Testis (tissue), 5 donors: ENCODE results near the gene TEX13C. TPM values are rescaled to one million over a fixed set of nuclear protein-coding genes. Genes with fewer than 3 reads are reported as not detected.

Experiments
- DNase-seq: peaks from one replicate; pipeline ENCODE4 v3.0.0-alpha.2; 2019
- H3K27ac ChIP-seq, 2 donors: fragments of 200-600 bp; sonication (generic); one replicate each; pipeline ENCODE4 v1.5.1; 2019
- H3K27me3 ChIP-seq: fragments of 200-600 bp; sonication (generic); one replicate; pipeline ENCODE4 v1.5.1; 2019
- H3K36me3 ChIP-seq: fragments of 200-600 bp; sonication (generic); one replicate; pipeline ENCODE4 v1.5.1; 2017; ENCODE audit warnings: low read depth; ENCODE audit errors: missing control alignments
- H3K4me1 ChIP-seq: fragments of 200-600 bp; sonication (generic); one replicate; pipeline ENCODE4 v1.5.1; 2019
- H3K4me3 ChIP-seq, 2 donors: fragments of 200-600 bp; sonication (generic); one replicate each; pipeline ENCODE4 v1.5.1; 2017 to 2019
- H3K9me3 ChIP-seq: fragments of 200-600 bp; sonication (generic); one replicate; pipeline ENCODE4 v1.5.1; 2017
- POLR2A ChIP-seq: fragments of 450-650 bp; IDR thresholded peaks from one replicate; pipeline ENCODE4 v1.6.1; 2017; ENCODE audit warnings: antibody characterized with exemption, mild to moderate bottlenecking, moderate library complexity
- WGBS, 2 donors: methylation state at CpG; one replicate each; pipeline ENCODE4 v1.1.5; 2018; 5-methylcytosine and 5-hydroxymethylcytosine counted together
- intact Hi-C: fragments of 100-400 bp; cut with DNase I; formaldehyde crosslinking; loops from one replicate; pipeline ENCODE4 v1.15.1; 2023; ENCODE audit warnings: low total_unique reads
- long read RNA-seq, 2 donors: transcript quantifications; one replicate each; lab custom pipeline, GENCODE V29; 2026
- polyA plus RNA-seq: library from polyadenylated mRNA; stranded (reverse); fragments of 350-450 nt; fragmentation: Illumina TruSeq; extraction: RNeasy Lipid Tissue Mini Kit (QIAGEN cat#74804); gene quantifications from one replicate; pipeline ENCODE4 v1.2.3, GENCODE V29; 2014; ENCODE audit warnings: low read depth, low replicate concordance; ENCODE audit not compliant: insufficient read depth
- total RNA-seq, 2 donors: library from RNA; depleted of rRNA; stranded (reverse); fragments of >200 nt; gene quantifications; one replicate each; pipeline ENCODE4 v1.2.3, GENCODE V29; 2016
- TF ChIP-seq, protein P1 (sequence below), 3 experiments: fragments of 450-650 bp in 2 of 3; fragments of 200-600 bp in 1 of 3; sonication (generic) in 1 of 3; IDR thresholded peaks; one replicate each; pipeline ENCODE4 v1.5.1; 2016 to 2019; ENCODE audit warnings: antibody characterized with exemption in 3 of 3, mild to moderate bottlenecking in 2 of 3, moderate library complexity in 1 of 3

The TEX13C gene
- total RNA-seq (1 to 10 TPM; 3.5 to 7.2 TPM), polyA plus RNA-seq (3.4 TPM)
- long read RNA-seq, donor 1, result 0 reads
- long read RNA-seq, donor 2, full-length matches to known transcripts, result 1 of 1 reads
- long read RNA-seq, donor 2, partial matches to known transcripts, result 0 of 1 reads
- long read RNA-seq, donor 2, other reads (novel, unspliced or antisense), result 0 of 1 reads

- no peaks in the 10 kb centered on the region for H3K27me3 ChIP-seq
- TF ChIP-seq, protein P1, sequence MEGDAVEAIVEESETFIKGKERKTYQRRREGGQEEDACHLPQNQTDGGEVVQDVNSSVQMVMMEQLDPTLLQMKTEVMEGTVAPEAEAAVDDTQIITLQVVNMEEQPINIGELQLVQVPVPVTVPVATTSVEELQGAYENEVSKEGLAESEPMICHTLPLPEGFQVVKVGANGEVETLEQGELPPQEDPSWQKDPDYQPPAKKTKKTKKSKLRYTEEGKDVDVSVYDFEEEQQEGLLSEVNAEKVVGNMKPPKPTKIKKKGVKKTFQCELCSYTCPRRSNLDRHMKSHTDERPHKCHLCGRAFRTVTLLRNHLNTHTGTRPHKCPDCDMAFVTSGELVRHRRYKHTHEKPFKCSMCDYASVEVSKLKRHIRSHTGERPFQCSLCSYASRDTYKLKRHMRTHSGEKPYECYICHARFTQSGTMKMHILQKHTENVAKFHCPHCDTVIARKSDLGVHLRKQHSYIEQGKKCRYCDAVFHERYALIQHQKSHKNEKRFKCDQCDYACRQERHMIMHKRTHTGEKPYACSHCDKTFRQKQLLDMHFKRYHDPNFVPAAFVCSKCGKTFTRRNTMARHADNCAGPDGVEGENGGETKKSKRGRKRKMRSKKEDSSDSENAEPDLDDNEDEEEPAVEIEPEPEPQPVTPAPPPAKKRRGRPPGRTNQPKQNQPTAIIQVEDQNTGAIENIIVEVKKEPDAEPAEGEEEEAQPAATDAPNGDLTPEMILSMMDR (IDR thresholded peaks at IDR 0.05), result no peak
- TF ChIP-seq POLR2A, result no peak
- 57 to 79% methylated on average over 10 to 22 of the region's 45 CpGs for WGBS, 2 donors
- peak; percentile 31 for DNase-seq
- H3K4me3 ChIP-seq, result peak within 1 kb of the TSS in 1 of 2 donors; percentile 31
- no peaks in the 10 kb centered on the region for H3K9me3 ChIP-seq
- H3K4me1 ChIP-seq, result no peaks in the 10 kb centered on the region
- H3K36me3 ChIP-seq, result no peaks in the 10 kb centered on the region
- H3K27ac ChIP-seq, result no peak within 1 kb of the TSS
- intact Hi-C loops, result no loop called here
Measured at GRCh38 chrX:125319646-125320521, at the start of gene TEX13C. Gene TEX13C, plus strand, starts transcription at chrX:125319871. Its CDS starts 249 bp downstream, at chrX:125320120.

DNA sequence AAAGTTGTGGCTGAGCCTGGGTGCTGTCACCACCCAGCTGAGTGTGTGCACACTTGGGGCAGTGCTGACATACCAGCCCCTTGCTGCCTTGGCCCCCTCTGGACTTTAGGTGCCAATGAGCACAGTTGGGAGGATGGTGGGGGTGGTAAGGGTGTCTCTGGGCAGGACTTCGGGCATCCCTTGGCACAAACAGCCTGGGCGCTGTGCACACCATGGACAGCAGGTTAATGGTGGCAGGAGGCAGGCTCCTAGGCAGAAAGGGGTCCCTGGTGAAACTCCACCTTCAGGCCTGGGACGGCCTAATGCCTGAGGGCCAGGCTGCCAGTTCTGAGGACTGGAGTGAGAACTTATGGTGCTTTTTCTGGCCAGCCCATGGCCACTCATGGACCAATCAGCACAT is 32.4 kb upstream of the TEX13C start:
- Histone ChIP-seq H3K27ac (no peak overlapping the region), H3K27me3 (no peaks in the 10 kb centered on the region), H3K9me3 (no peaks in the 10 kb centered on the region), H3K36me3 (no peaks in the 10 kb centered on the region), H3K4me1 (no peaks in the 10 kb centered on the region), H3K4me3 (no peak overlapping the region)
- intact Hi-C loops, result no loop called here
- 93% methylated on average over 2 of the region's 3 CpGs; no CpG with 5 or more reads in 1 of the 2 donors for WGBS, 2 donors
- TF ChIP-seq POLR2A, result no peak
- TF ChIP-seq, protein P1 (IDR thresholded peaks at IDR 0.05), result no peak
- no peak for DNase-seq

- Histone ChIP-seq H3K9me3 (no peaks in the 10 kb centered on the region), H3K4me1 (no peaks in the 10 kb centered on the region), H3K36me3 (no peaks in the 10 kb centered on the region), H3K27me3 (no peaks in the 10 kb centered on the region), H3K27ac (no peak overlapping the region), H3K4me3 (no peak overlapping the region)
- 100% methylated on average over 3 of the region's 5 CpGs; no CpG with 5 or more reads in 1 of the 2 donors for WGBS, 2 donors
- no peak for TF ChIP-seq POLR2A
- TF ChIP-seq, protein P1 (IDR thresholded peaks at IDR 0.05), result no peak
- DNase-seq, result no peak
- intact Hi-C loops, result no loop called here
Measured at GRCh38 chrX:125288343-125288742, 31.3 kb upstream of the TEX13C start.

- DNase-seq, result no peak
Measured at GRCh38 chrX:125289209-125289608, 30.5 kb upstream of the TEX13C start.

More at GRCh38 chrX:125289209-125289608, 30.5 kb upstream of the TEX13C start:
- no peak overlapping the region for H3K4me3 ChIP-seq
- intact Hi-C loops, result no loop called here
- TF ChIP-seq, protein P1 (IDR thresholded peaks at IDR 0.05), result no peak
- TF ChIP-seq POLR2A, result no peak
- H3K36me3 ChIP-seq, result no peaks in the 10 kb centered on the region
- 94 to 100% methylated on average over 1 of the region's 1 CpG for WGBS, 2 donors
- H3K4me1 ChIP-seq, result no peaks in the 10 kb centered on the region
- no peaks in the 10 kb centered on the region for H3K9me3 ChIP-seq
- no peak overlapping the region for H3K27ac ChIP-seq
- H3K27me3 ChIP-seq, result no peaks in the 10 kb centered on the region
